Pulmonary artery endothelial cell (primary cell): ENCODE measurements around the gene OR1F1. TPM values are rescaled to one million over a fixed set of nuclear protein-coding genes. Genes with fewer than 3 reads are reported as not detected.
"Not testable (repeated sequence)": the region's sequence is repeated elsewhere in the genome, so short reads cannot be mapped to it uniquely, and the experiment has no call there.

Source experiments
- DNase-seq: peaks from one replicate; pipeline ENCODE4 v3.0.0-alpha.2; 2011; ENCODE audit warnings: low read depth, low spot score
- total RNA-seq: library from RNA; depleted of rRNA; stranded (reverse); fragments of >200 nt; gene quantifications from 2 replicates; pipeline ENCODE4 v1.2.3, GENCODE V29; 2014

The OR1F1 gene
- total RNA-seq, 1 donor from 2014 or later, result 0.13 TPM

- not testable (repeated sequence) for DNase-seq
Measured at GRCh38 chr16:3197694-3198333, 9.8 kb downstream of the OR1F1 start.

- no peak for DNase-seq
Measured at GRCh38 chr16:3198334-3199072, 10.5 kb downstream of the OR1F1 start.

GRCh38 chr16:3202903-3203539 is 15.0 kb downstream of the OR1F1 start:
- no peak for DNase-seq

GRCh38 chr16:3205939-3206338 is 17.9 kb downstream of the OR1F1 start:
- not testable (repeated sequence) for DNase-seq

- DNase-seq, result no peak
Measured at GRCh38 chr16:3207086-3207953, 19.3 kb downstream of the OR1F1 start.

GRCh38 chr16:3212006-3212405 is 24.0 kb downstream of the OR1F1 start:
- no peak for DNase-seq

GRCh38 chr16:3212567-3212966 is 24.6 kb downstream of the OR1F1 start:
- DNase-seq, result no peak

GRCh38 chr16:3214904-3215600 is 27.0 kb downstream of the OR1F1 start:
- DNase-seq, result no peak

- DNase-seq, result no peak
Measured at GRCh38 chr16:3215601-3216262, 27.7 kb downstream of the OR1F1 start.

GRCh38 chr16:3216263-3216640 is 28.2 kb downstream of the OR1F1 start:
- no peak for DNase-seq

- no peak for DNase-seq
Measured at GRCh38 chr16:3220839-3221238, 32.8 kb downstream of the OR1F1 start.

GRCh38 chr16:3223913-3224515 is 36.0 kb downstream of the OR1F1 start:
- no peak for DNase-seq

GRCh38 chr16:3234543-3234856 is 46.5 kb downstream of the OR1F1 start:
- DNase-seq, result no peak

GRCh38 chr16:3234857-3235561 is 47.0 kb downstream of the OR1F1 start, which contains the start of gene ZNF200:
ZNF200 (minus strand) TSS chr16:3235158; CDS start chr16:3233755, 1,403 bp downstream.
- peak; percentile 87 for DNase-seq

GRCh38 chr16:3235856-3236669 is 48.1 kb downstream of the OR1F1 start:
- DNase-seq, result no peak

GRCh38 chr16:3241761-3242160 is 53.8 kb downstream of the OR1F1 start:
- no peak for DNase-seq

GRCh38 chr16:3242709-3243108 is 54.7 kb downstream of the OR1F1 start:
- DNase-seq, result no peak

- no peak for DNase-seq
Measured at GRCh38 chr16:3243882-3244281, 55.9 kb downstream of the OR1F1 start.

GRCh38 chr16:3246002-3246401 is 58.0 kb downstream of the OR1F1 start:
- no peak for DNase-seq
